ENCODE measurements around the gene MAP3K21. TPM values are rescaled to one million over a fixed set of nuclear protein-coding genes. Genes with fewer than 3 reads are reported as not detected.

MAP3K21 gene
- total and polyA plus RNA-seq, 12 donors: 0.39 to 12.1 (median 6.0) TPM

- TF ChIP-seq, protein P1, sequence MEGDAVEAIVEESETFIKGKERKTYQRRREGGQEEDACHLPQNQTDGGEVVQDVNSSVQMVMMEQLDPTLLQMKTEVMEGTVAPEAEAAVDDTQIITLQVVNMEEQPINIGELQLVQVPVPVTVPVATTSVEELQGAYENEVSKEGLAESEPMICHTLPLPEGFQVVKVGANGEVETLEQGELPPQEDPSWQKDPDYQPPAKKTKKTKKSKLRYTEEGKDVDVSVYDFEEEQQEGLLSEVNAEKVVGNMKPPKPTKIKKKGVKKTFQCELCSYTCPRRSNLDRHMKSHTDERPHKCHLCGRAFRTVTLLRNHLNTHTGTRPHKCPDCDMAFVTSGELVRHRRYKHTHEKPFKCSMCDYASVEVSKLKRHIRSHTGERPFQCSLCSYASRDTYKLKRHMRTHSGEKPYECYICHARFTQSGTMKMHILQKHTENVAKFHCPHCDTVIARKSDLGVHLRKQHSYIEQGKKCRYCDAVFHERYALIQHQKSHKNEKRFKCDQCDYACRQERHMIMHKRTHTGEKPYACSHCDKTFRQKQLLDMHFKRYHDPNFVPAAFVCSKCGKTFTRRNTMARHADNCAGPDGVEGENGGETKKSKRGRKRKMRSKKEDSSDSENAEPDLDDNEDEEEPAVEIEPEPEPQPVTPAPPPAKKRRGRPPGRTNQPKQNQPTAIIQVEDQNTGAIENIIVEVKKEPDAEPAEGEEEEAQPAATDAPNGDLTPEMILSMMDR (IDR thresholded peaks at IDR 0.05): no peak
- TF ChIP-seq POLR2A (IDR thresholded peaks at IDR 0.05): no peak
- intact Hi-C loops (cut with DNase I): no loop called here
- Histone ChIP-seq H3K4me3 (no peak overlapping the region), H3K27ac (no peak overlapping the region), H3K27me3 (no peaks in the 10 kb centered on the region), H3K9me3 (replicated peaks in 1 of 3) (no peaks in the 10 kb centered on the region), H3K4me1 (replicated peaks in 1 of 2) (no peaks in the 10 kb centered on the region), H3K36me3 (replicated peaks in 1 of 2) (no peaks in the 10 kb centered on the region)
- WGBS, 4 donors: 62 to 94% (median 84%) methylated on average over 3 of the region's 3 CpGs
- DNase-seq: no peak
Observed at GRCh38 chr1:233383984-233384383, 56.5 kb downstream of the MAP3K21 start.

GRCh38 chr1:233386336-233386735, 58.8 kb downstream of the MAP3K21 start:
- TF ChIP-seq POLR2A (IDR thresholded peaks at IDR 0.05): no peak
- TF ChIP-seq, protein P1 (IDR thresholded peaks at IDR 0.05): no peak
- intact Hi-C loops (cut with DNase I): no loop called here
- H3K9me3 ChIP-seq (replicated peaks in 1 of 3): no peaks in the 10 kb centered on the region
- no peaks in the 10 kb centered on the region for H3K4me1 ChIP-seq (replicated peaks in 1 of 2)
- peak in 3 of 7 donors; percentile 11 to 34 (median 27) for DNase-seq
- no peak overlapping the region for H3K4me3 ChIP-seq
- no peaks in the 10 kb centered on the region for H3K27me3 ChIP-seq
- no peak overlapping the region for H3K27ac ChIP-seq
- no peaks in the 10 kb centered on the region for H3K36me3 ChIP-seq (replicated peaks in 1 of 2)
- 58 to 66% (median 61%) methylated on average over 2 of the region's 2 CpGs for WGBS, 4 donors

DNA sequence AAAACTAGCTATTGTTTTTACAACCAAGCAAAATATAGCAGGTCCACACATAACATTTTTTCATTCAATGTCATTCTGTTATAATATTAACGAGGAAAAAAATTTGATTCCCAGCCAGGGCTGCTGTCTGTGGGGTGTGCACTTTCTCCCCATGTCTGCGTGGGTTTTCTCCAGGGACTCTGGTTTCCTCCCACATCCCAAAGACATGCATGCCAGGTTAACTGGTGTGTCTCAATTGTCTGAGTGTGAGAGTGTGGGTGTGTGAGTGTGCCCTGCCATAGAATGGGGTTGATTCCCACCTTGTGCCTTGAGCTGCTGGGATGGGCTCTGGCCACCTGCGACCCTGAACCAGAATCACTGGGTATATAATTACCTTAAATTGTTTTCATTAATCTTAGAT, 60.1 kb downstream of the MAP3K21 start:
- H3K9me3 ChIP-seq (replicated peaks in 1 of 3): no peaks in the 10 kb centered on the region
- no peak overlapping the region for H3K27ac ChIP-seq
- no peaks in the 10 kb centered on the region for H3K27me3 ChIP-seq
- no peak for TF ChIP-seq POLR2A (IDR thresholded peaks at IDR 0.05)
- TF ChIP-seq, protein P1 (IDR thresholded peaks at IDR 0.05): no peak
- H3K4me1 ChIP-seq (replicated peaks in 1 of 2): no peaks in the 10 kb centered on the region
- intact Hi-C loops (cut with DNase I): no loop called here
- WGBS, 4 donors: 22 to 72% (median 65%) methylated on average over 3 of the region's 3 CpGs
- no peak for DNase-seq
- no peaks in the 10 kb centered on the region for H3K36me3 ChIP-seq (replicated peaks in 1 of 2)
- H3K4me3 ChIP-seq: no peak overlapping the region

GRCh38 chr1:233389169-233389568, 61.6 kb downstream of the MAP3K21 start:
- Histone ChIP-seq H3K27me3 (no peaks in the 10 kb centered on the region), H3K9me3 (replicated peaks in 1 of 3) (no peaks in the 10 kb centered on the region), H3K4me3 (no peak overlapping the region), H3K36me3 (replicated peaks in 1 of 2) (no peaks in the 10 kb centered on the region), H3K27ac (no peak overlapping the region), H3K4me1 (replicated peaks in 1 of 2) (no peaks in the 10 kb centered on the region)
- TF ChIP-seq, protein P1 (IDR thresholded peaks at IDR 0.05): no peak
- no peak for TF ChIP-seq POLR2A (IDR thresholded peaks at IDR 0.05)
- WGBS, 4 donors: 67 to 94% (median 90%) methylated on average over 1 of the region's 1 CpG
- no peak for DNase-seq
- intact Hi-C loops (cut with DNase I): no loop called here

Data from adrenal gland (tissue), 12 donors.